Pancreas (tissue), 10 donors: ENCODE results near the gene LYPLA2. TPM values are rescaled to one million over a fixed set of nuclear protein-coding genes. Genes with fewer than 3 reads are reported as not detected.
A peak's percentile ranks its signal among the peaks of the same experiment; 100 is the strongest.
"Not testable (repeated sequence)": the region's sequence is repeated elsewhere in the genome, so short reads cannot be mapped to it uniquely, and the experiment has no call there.

Experiments used
- ATAC-seq, 4 donors: fragments of 200-7000 bp; cut with Tn5 transposase; one replicate each; pipeline versions ENCODE4 v1.8.0 to v1.9.1; 2020; ENCODE audit warnings: mild to moderate bottlenecking in 4 of 4, moderate library complexity in 4 of 4
- DNase-seq, 6 donors: peaks; one replicate each; pipeline ENCODE4 v3.0.0-alpha.2; 2020
- FAIRE-seq: peaks from 2 replicates; lab custom pipeline; 2012; peaks lifted over from hg19 to GRCh38; lab: Jason Lieb, UNC
- H3K27ac ChIP-seq, 4 donors: fragments of 200-600 bp; sonication (generic); 1 replicate in 3 of 4; 2 replicates in 1 of 4; pipeline versions ENCODE4 v1.5.0 to v1.8.0; 2020
- H3K27me3 ChIP-seq, 4 donors: fragments of 200-600 bp; one replicate each; pipeline ENCODE4 v1.8.0; 2021
- H3K36me3 ChIP-seq, 3 donors: fragments of 200-600 bp; sonication (generic) in 1 of 3; one replicate each; pipeline versions ENCODE4 v1.5.0 to v1.8.0; 2020 to 2021
- H3K4me1 ChIP-seq, 3 donors: fragments of 200-600 bp; one replicate each; pipeline ENCODE4 v1.8.0; 2021
- H3K4me3 ChIP-seq, 4 donors: fragments of 200-600 bp; sonication (generic) in 2 of 4; one replicate each; pipeline versions ENCODE4 v1.5.0 to v1.8.0; 2020 to 2021
- H3K9me3 ChIP-seq, 4 donors: fragments of 200-600 bp; one replicate each; pipeline ENCODE4 v1.8.0; 2021
- WGBS, 2 donors: extraction: QIAGEN DNeasy Blood & Tissue Kit; methylation state at CpG; one replicate each; pipeline ENCODE4 v1.1.7; 2013; 5-methylcytosine and 5-hydroxymethylcytosine counted together
- intact Hi-C, 3 donors: fragments of 100-400 bp; cut with DNase I; formaldehyde crosslinking; loops; one replicate each; pipeline versions ENCODE4 v1.11.1 to v1.14.2; 2022
- polyA plus RNA-seq, 2 donors: library from polyadenylated mRNA; stranded (reverse); fragments of 200-250 nt; gene quantifications; one replicate each; pipeline ENCODE4 v1.2.3, GENCODE V29; 2013
- total RNA-seq, 6 donors: library from RNA; stranded (reverse); fragmentation: NEBNext Ultra II Directional in 4 of 6; extraction: Animal tissue kit (Norgen Biotek cat#: 25700) in 4 of 6; gene quantifications; one replicate each; pipeline versions ENCODE4 v1.2.1 to v1.2.4, GENCODE V29; 2021 to 2023
- TF ChIP-seq, protein P1 (sequence below), 4 donors: fragments of 200-600 bp; sonication (generic) in 3 of 4; IDR thresholded peaks; one replicate each; pipeline versions ENCODE4 v1.5.0 to v1.8.0; 2021; ENCODE audit warnings: antibody characterized with exemption in 4 of 4
- donor health status: healthy with polysubstance abuse.
- donor health status: DM: no; HTN: no; CAD: no; lungs with moderate emphysema.
- donor health status: DM: no; HTN: no; CAD: no.
- donor health status: control.
- donor health status: control.
- donor health status: Bipolar disorder and iron deficiency.
- donor health status: DM: yes; HTN: yes; CAD: no.
- donor health status: DM: no; HTN: no; CAD: no.
- donor health status: DM: no; HTN: no; CAD: no.
- donor health status: DM: yes; HTN: yes; CAD: no.

LYPLA2 gene
- total and polyA plus RNA-seq, 8 donors: 13.6 to 45.4 (median 22.9) TPM

DNA sequence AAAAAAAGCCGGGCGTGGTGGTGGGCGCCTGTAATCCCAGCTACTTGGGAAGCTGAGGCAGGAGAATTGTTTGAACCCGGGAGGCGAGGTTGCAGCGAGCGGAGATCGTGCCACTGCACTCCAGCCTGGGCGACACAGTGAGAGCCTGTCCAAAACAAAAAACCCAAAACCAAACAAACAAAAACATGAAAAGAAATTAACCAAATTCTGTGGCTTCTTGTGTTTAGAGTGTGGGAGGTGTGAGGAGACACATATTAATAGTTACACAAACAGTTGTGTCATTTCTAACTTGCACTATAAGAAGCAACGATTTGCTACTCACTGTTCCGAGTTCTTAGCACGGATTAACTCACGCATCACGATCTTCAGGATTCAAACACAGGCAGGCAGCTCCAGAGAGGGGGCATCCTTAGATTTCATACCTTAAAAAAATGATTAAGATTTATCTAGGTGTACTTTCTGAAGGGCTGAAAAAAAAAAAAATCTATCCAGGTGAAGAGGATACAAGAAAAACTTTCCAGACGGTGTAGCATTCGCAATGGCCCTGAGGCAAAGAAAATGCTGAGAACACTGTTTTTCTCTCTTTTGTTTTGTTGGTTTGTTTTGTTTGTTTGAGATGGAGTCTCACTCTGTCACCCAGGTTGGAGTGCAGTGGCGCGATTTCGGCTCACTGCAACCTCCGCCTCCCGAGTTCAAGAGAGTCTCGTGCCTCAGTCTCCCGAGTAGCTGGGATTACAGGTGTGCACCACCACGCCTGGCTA lies 35.0 kb downstream of the LYPLA2 start:
- H3K4me1 ChIP-seq: peaks cover 0 to 6% (median 3%) of the 10 kb centered on the region in 3 donors
- ATAC-seq: peak; percentile 25 to 45 (median 27)
- no peaks in the 10 kb centered on the region for H3K27me3 ChIP-seq
- no peaks in the 10 kb centered on the region for H3K9me3 ChIP-seq
- intact Hi-C loops: no loop called here
- WGBS, 2 donors: 44 to 47% methylated on average over 24 of the region's 24 CpGs
- no peak for FAIRE-seq
- H3K27ac ChIP-seq: peak overlapping the region; percentile 42 to 91 (median 81)
- H3K36me3 ChIP-seq: no peaks in the 10 kb centered on the region
- peak overlapping the region; percentile 76 to 99 (median 90) for H3K4me3 ChIP-seq
- DNase-seq: no peak
- TF ChIP-seq, protein P1, sequence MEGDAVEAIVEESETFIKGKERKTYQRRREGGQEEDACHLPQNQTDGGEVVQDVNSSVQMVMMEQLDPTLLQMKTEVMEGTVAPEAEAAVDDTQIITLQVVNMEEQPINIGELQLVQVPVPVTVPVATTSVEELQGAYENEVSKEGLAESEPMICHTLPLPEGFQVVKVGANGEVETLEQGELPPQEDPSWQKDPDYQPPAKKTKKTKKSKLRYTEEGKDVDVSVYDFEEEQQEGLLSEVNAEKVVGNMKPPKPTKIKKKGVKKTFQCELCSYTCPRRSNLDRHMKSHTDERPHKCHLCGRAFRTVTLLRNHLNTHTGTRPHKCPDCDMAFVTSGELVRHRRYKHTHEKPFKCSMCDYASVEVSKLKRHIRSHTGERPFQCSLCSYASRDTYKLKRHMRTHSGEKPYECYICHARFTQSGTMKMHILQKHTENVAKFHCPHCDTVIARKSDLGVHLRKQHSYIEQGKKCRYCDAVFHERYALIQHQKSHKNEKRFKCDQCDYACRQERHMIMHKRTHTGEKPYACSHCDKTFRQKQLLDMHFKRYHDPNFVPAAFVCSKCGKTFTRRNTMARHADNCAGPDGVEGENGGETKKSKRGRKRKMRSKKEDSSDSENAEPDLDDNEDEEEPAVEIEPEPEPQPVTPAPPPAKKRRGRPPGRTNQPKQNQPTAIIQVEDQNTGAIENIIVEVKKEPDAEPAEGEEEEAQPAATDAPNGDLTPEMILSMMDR (IDR thresholded peaks at IDR 0.05): no peak

DNA sequence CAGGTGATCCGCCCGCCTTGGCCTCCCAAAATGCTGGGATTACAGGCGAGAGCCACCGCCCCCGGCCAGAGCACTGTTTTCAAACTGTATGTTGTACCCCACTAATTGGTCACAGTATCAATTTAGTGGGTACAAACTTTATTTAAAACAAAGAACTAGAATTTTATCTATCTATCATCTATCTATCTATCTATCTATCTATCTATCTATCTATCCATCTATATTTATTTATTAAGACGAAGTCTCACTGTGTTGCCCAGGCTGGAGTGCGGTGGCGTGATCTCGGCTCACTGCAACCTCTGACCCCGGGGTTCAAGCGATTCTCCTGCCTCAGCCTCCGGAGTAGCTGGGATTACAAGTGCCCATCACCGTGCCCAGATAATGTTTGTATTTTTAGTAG lies 35.6 kb downstream of the LYPLA2 start:
- ATAC-seq, H3K4me3 ChIP-seq, H3K27me3 ChIP-seq, H3K36me3 ChIP-seq, FAIRE-seq, H3K27ac ChIP-seq, DNase-seq, intact Hi-C loops, H3K9me3 ChIP-seq, H3K4me1 ChIP-seq: not testable (repeated sequence)
- WGBS, 2 donors: 93 to 94% methylated on average over 13 of the region's 13 CpGs

DNA sequence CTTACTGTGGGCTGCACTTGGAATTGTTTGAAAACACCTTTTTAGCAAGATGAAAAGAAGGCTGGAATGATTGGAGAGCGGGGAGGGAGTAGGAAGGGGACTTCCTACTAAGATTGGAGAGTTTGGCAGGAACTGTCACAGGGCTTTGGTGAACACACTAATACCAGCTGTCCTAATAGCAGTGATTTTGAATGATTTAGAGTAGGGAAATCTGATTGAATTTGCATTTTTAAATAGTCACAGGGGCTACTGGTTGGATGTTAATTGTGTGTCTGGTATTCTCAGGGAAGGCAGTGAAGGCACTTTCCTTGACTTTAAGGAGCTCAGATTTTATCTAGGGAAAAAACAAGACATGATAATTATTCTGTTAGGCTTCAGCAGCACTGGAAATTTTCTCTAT lies 36.8 kb downstream of the LYPLA2 start:
- no peaks in the 10 kb centered on the region for H3K9me3 ChIP-seq
- H3K4me3 ChIP-seq: no peak overlapping the region
- no peak for DNase-seq
- no peaks in the 10 kb centered on the region for H3K27me3 ChIP-seq
- ATAC-seq: no peak
- TF ChIP-seq, protein P1 (IDR thresholded peaks at IDR 0.05): no peak
- WGBS, 2 donors: 88 to 100% methylated on average over 1 of the region's 1 CpG
- H3K4me1 ChIP-seq: peaks cover 0 to 6% (median 3%) of the 10 kb centered on the region in 3 donors
- H3K36me3 ChIP-seq: no peaks in the 10 kb centered on the region
- intact Hi-C loops: no loop called here
- no peak for FAIRE-seq
- no peak overlapping the region for H3K27ac ChIP-seq

DNA sequence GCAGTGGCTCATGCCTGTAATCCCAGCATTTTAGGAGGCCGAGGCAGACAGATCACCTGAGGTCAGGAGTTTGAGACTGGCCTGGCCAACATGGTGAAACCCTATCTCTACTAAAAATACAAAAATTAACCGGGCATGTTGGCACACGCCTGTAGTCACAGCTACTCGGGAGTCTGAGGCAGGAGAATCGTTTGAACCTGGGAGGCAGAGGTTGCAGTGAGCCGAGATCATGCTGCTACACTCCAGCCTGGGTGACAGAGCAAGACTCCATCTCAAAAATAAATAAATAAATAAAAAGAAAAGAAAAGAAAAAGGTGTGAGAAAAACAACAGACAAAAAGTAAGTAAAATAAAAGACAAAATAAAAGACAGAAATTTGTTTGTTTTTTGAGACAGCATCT lies 43.2 kb downstream of the LYPLA2 start:
- ATAC-seq, H3K36me3 ChIP-seq, H3K4me1 ChIP-seq, intact Hi-C loops, H3K27me3 ChIP-seq, H3K9me3 ChIP-seq, FAIRE-seq, H3K27ac ChIP-seq, DNase-seq, H3K4me3 ChIP-seq: not testable (repeated sequence)
- 70 to 81% methylated on average over 6 of the region's 6 CpGs for WGBS, 2 donors

DNA sequence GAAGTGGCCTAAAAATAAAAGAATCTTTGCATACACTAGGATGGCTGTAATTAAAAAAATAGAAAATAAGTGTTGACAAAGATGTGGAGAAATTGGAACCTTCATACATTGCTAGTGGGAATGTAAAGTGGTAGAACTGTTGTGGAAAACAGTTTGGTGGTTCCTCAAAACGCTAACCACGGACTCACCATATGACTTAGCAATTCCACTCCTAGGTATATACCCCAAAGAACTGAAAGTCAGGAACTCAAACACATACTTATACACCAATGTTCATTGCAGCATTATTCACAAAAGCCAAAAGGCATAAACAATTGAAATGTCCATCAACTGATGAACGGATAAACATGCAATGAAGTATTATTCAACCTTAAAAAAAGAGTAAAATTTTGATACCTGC lies 45.1 kb downstream of the LYPLA2 start:
- no peak overlapping the region for H3K27ac ChIP-seq
- peaks cover 0 to 3% (median 0%) of the 10 kb centered on the region in 3 donors for H3K4me1 ChIP-seq
- H3K36me3 ChIP-seq: no peaks in the 10 kb centered on the region
- 51 to 74% methylated on average over 3 of the region's 3 CpGs for WGBS, 2 donors
- H3K27me3 ChIP-seq: no peaks in the 10 kb centered on the region
- ATAC-seq (no peak), FAIRE-seq (no peak), DNase-seq (no peak)
- no peaks in the 10 kb centered on the region for H3K9me3 ChIP-seq
- intact Hi-C loops: no loop called here
- TF ChIP-seq, protein P1 (IDR thresholded peaks at IDR 0.05): no peak
- no peak overlapping the region for H3K4me3 ChIP-seq

DNA sequence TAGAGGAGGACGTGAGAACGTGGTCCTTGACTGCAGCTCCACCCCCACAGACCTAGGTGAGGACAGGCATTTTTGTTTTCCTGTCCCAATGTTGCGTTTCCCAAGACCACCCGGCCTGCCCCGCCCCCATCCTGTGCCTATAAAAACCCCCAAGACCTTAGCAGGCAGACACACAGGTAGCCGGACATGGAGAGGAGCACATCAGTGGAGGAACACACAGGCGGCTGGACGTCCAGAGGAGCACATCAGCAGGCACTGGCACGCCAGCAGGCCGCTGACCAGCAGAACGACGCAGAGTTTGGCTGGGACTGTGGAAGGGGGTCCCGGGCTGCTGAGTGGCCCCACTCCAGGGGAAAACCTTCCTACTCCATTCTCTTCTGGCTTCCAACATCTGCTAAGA lies 47.0 kb downstream of the LYPLA2 start:
- FAIRE-seq: no peak
- ATAC-seq: peak; percentile 27 to 55 (median 36)
- H3K9me3 ChIP-seq: no peaks in the 10 kb centered on the region
- DNase-seq: peak in 4 of 6 donors; percentile 11 to 52 (median 40)
- H3K4me1 ChIP-seq: peaks cover 0 to 3% (median 0%) of the 10 kb centered on the region in 3 donors
- H3K27me3 ChIP-seq: no peaks in the 10 kb centered on the region
- H3K36me3 ChIP-seq: no peaks in the 10 kb centered on the region
- no peak overlapping the region for H3K27ac ChIP-seq
- peak overlapping the region in 2 of 4 donors; percentile 22 to 41 for H3K4me3 ChIP-seq
- intact Hi-C loops: no loop called here
- TF ChIP-seq, protein P1 (IDR thresholded peaks at IDR 0.05): no peak
- WGBS, 2 donors: 10 to 11% methylated on average over 13 of the region's 13 CpGs
